Activated T-helper 1 cell treated with anti-CD3 and anti-CD28 coated beads, Interleukin-2, amount 50 U/mL, for 16 hours (primary cell): ENCODE measurements around the gene TSPAN32.

Experiments used
- DNase-seq, 2 donors: peaks; one replicate each; pipeline ENCODE4 v3.0.0-alpha.2; 2020; ENCODE audit warnings: low read depth in 1 of 2, low spot score in 1 of 2

The TSPAN32 gene

DNA sequence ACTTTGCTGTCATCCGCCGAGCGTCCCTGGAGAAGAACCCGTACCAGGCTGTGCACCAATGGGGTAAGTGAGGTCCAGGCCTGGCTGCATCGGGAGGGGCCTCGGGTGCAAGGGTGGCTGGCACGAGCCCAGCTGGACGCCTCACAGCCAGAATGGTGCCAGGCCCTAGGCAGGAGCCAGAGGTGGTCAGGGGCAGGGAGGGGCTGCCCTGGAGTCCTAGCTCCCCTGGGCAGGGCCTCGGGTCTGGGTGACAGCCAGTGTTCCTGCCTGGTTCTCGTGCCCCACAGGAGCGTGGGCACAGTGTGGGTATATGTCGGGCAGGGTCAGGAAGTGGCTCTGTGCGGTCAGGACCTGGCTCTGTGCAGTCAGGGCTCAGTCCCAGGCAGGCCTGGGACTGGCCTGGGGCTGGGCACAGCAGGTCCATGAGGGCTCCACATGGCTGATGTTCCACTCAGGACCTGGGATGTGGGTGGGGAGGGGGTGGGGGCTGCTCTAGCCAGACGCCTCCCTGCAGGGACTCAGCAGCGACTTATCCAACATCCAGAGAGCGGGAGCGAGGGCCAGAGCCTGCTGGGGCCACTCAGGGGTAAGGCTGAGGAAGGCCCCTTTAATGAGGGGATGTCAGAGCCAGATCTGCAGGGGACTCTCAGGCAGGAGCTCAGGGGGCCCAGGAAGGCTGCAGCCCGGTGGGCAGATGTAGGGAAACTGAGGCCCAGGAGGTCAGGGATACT lies 1.2 kb downstream of the TSPAN32 start:
- no peak for DNase-seq

DNA sequence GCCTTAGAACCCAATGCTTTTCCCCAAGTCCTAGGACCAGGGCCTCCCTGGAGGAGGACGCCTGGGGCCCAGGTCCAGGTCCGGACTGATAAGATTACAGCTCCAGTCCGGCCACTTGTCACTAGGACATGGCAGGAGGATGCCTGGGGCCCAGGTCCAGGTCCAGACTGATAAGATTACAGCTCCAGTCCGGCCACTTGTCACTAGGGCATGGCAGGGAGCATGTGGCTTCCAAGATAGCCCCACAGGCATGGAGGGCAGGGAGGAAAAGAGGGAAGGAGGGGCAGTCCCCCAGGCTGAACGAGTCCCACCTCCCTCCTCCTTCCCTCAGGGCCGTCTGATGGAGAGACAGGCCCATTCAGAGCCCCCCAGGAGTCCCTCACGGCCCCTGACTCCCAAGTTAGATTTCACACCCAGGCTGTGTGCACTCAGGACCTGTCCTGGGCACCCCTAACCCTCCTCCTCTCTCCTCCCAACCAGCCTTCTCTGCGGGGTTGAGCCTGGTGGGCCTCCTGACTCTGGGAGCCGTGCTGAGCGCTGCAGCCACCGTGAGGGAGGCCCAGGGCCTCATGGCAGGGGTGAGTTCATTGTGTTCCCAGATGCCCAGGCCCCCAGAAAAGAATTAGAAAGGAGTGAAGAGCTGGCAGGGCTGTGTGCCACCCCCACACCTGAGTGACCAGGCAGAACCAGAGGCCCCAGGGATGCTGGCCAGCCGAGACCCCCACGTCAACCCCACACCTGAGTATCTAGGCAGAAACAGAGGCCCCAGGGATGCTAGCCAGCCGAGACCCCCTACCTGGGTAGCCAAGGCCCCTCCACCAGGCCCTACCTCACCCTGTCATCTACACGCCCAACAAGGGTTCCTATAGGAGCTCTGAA lies 2.1 kb downstream of the TSPAN32 start:
- no peak for DNase-seq

DNA sequence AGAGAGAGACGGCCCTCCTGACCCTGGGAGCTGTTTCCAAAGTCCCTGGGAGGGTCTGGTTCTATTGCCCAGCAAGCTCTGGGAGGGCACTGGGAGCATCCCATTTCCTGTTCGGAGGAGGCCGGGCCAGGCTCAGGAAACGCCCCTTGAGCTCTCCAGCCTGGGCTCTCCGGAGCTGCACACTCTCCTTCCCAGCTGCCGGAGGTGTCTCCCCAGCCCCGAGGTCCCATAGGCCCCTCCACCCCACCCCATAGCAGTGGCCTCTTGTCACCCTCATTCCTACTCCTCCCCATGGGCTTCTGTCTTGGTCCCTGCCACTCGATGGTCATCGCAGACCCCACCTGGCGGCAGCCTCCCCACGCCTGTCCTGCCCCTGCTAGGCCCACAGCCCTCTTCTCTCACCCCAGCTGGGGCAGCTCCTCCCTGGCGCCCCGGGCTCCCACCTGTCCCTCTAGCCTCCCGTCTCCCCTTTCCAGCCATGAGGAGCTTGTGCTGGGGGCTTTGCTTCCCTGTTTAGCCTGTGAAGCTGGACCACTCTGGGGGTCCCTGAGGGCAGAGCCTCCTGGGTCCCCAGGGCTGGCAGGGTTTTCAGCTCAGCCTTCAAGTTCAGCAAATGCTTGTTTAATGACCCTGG lies 2.8 kb downstream of the TSPAN32 start:
- DNase-seq, result no peak

DNA sequence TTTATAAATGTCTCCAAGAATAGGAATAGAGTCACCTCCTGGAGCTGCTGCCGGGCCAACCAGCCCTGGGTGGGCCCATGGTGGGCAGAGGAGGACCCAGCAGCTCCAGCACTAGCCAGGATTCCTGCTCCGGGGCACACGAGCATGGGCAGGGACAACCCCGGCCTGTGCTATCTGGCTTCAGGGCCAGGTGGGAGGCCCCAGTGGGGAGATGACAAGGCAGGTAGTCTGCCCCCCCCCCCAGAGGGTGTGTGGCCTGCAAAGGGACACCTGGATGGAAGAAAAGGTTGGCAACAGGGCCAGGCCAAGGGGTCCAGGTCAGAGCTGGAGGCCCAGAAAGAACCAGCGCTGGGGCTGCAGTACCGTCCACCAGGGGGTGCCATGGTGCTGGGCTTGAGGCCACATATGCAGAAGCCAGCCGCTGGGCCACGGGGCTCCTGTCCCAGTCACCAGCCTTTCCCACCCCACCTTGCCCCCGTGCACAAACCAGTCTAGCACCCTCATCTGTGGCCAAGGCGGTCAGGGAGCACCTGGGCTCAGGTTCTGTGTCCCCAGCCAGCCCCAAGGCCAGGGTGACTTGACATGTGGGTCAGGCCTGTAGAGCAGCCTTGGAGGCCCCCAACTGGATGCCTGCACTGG lies 3.4 kb downstream of the TSPAN32 start:
- DNase-seq, result peak; percentile 70 to 72

DNA sequence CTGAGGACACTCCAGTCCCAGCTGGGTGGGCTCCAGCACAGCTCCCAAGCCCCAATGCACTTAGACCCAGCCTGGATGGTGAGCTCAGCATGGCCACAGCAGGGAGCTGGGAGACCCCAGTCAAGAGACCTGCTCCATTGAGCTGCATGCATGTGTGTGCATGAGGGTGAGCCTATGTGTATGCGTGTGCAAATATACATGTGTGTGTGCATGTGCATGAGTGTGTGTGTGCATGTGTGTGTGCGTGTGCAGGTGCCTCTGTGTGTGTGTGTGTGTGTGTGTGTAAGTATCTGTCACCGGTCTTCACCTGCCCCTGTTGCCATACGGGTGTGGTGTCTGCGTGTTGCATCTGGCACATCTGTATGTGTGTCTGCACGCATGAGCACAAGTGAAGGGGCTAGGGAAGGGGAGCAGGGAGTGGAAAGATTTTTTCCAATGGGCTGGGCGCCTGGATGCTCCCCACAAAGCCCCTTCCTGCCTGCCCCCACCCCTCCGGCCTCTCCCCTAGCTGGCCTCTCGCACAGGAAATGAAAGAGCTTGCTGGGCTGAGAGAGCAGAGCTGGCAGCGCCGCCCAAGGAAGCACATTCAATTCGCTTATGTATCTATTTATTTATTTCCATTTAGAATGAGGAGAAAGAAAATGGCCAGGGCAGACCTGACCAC lies 4.1 kb downstream of the TSPAN32 start:
- no peak for DNase-seq

DNA sequence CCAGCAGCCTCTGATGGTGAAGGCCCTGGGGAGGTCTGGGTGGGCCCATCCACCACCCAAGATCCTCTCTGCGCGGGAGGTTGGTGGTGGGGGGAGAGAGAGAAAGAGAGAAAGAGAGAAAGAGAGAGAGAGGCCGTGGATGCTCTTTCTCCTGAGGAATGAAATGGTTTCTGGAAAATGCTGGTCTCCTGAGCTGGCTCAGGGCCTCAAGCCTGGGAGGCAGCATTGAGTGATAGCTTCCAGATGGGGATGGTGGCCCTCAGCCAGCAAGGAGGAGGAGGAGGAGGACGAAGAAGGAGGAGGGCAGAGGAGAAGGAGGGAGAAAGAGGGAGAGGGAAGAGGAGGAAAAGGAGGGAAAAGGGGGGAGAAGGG lies 4.6 kb downstream of the TSPAN32 start:
- no peak for DNase-seq

DNA sequence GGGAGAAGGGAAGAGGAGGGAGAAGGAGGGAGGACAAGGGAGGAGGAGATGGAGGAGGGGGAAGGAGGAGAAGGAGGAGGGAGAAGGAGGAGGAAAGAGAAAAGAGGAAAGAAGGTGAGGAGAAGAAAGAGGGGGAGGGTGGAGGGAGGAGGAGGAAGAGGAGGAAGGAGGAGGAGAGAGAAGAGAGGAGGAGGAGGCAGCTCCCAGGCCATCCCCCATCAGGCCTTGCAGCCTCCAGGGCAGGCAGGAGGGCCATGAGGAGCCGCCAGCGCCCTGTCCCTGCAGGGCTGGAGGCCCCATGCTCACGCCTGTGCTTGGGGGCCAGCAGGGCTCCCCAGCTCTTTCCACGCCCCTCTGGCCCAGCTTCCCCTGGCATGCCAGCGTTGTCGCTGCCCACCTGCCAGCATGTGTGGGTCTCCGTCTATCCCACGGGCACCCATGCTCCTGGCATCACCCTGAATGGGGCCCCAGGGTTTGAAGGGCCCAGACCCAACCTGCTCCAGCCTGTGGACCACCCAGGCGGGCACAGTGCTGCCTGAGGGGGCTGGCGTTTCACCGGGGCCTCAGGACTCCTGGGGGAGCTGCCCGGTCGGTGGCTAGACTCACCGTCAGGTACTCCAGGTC lies 5.2 kb downstream of the TSPAN32 start:
- DNase-seq, result no peak

DNA sequence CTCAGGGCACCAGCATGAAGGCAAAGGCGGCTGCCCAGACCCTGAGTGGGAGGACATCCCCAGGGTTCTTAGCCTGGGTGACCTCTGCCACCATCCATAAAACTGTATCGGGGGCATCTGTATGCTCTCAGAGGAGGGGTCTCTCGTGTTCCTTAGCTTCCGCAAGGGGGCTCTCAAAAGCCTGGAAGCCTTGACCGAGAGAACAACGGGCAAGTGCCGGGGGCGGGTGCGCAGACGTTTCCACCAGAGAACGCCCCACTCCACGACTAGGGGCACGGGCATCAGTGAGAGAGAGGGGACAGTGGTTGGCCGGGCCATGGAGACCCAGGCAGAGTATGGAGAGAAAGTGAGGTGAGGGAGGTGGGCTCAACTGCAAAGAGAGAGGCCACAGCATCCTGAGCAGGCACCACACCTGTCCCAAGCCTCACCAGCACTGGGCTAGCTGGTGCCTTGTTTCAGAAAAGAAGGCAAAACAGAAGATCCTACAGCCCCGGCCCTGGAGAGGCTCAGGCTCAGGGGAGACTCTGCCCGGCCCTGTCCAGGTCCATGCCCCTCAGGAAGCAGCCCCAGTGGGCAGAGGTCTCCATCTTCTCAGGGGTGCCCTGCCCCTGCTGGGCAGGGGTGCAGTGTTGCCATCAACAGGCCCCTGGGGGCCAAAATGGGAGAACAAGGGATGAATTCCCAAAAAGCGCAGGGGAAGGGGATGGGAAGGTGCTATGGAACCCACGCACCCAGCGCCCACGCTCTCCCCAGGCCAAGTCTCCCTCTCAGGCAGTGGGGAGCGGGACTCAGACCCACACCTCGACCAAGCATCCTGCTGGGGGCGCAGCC lies 5.9 kb downstream of the TSPAN32 start:
- no peak for DNase-seq

DNA sequence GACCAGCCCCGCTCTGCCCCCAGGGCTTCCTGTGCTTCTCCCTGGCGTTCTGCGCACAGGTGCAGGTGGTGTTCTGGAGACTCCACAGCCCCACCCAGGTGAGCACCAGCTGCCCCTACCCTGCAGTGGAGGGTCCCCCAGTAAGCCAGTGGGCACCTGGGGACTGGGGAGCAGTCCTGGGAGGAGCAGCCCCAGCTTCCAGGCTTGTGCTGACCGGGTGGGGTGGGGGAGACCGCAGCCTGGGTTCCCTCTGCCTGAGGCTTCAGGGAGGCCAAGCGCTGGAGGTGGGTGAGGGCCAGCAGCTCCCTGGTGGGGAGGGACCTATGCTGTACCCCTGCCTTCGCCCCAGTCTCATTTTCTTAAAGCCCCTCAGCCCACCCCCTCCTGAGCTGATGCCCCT lies 6.9 kb downstream of the TSPAN32 start:
- no peak for DNase-seq

DNA sequence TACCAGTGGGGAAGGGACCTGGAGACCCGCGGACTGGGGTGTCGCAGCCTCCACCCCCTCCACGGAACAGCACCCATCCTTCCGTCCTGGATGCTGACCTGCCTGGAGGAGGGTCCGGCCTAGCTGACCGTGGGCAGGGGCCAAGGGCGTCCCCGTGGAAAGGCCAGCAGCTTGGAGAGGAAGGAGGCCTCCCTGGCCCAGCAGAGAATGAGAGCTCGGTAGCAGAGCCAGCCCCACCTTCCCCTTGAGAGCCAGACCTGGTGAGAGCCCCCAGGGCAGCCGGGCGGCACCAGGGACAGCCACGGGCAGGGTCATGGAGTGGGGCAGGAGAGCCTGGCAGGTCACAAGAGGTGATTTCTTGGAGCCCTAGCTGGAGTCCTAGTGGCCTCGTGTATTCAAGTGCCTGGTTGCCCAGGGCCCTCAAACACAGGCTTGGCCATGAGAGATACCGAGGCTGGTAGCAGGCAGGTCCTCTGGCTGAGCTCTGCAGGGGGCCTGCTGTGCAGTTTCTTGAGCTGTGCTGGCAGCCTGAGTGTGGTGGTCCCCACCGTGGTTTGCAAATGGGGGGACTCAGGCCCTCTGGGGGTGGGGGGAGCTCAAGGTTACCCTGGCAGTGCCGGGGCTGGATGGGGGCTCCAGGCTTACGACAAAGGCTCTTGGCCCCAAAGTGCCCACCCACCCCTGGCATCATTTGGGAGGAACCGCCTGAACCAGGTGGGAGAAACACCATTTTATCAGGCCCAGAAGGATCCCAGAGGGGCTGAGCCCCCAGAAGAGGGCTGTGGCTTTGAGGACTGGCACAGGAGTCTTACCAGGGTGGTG lies 7.6 kb downstream of the TSPAN32 start:
- no peak for DNase-seq

DNA sequence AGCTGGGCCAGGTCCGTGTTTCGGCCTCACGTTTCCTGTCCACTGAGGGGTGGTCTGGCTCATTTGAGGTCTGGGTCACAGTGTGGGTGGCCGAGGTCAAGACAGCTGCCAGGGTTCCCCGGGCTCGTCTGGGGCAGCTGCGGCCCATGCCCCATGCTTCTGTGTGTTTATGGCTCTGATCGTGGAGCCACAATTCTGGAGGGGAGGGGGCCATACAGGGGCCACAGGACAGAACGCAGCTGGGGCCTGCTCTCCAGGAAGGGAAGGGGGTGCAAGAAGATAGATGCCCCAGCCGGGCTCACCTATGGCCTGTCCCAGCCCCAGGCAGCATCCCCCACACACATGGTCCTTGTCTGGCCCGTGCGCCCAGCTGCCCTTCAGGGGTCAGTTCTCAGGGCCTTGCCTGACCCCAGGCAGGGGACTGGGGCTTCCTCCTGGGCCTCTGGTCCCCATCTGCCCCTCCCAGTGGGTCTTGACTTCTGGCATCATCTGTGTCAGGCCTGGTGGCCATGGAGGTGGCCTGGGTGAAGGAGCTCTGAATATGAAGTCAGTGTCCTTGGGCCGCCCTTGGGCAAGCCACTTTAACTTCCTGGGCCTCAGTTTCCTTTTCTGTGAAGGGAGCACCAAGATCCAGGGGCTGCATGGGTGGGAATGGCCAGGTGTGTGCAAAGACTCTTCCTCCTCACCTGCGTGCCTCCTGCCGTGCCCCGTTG lies 8.4 kb downstream of the TSPAN32 start:
- DNase-seq, result no peak

DNA sequence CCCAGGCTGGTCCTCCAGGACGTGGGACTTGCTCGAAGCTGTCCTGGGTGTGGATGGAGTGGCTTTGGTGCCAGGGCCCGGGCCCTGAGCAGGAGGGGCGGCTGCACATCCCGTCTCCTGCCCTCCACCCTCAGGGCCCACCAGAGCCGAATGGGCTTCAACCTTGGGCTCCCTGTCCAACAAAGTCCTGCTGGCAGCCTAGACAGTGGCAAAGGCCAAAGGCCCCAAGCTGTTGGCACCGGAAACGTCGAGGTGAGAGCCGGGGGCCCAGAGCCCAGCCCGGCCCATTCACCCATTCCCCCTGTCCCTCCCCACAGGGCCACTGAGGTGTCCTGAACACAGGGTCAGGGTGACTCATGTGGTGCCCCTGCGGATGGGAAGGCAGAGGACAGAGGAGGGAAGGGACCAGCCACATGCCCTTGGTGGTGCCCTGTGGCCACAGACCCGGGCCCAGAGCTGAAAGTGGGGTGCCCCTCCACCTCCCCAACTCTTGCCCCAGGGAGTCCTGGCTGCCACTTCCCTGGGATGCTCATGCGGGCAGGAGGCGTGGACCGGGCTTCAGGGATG lies 9.1 kb downstream of the TSPAN32 start:
- DNase-seq, result no peak

DNA sequence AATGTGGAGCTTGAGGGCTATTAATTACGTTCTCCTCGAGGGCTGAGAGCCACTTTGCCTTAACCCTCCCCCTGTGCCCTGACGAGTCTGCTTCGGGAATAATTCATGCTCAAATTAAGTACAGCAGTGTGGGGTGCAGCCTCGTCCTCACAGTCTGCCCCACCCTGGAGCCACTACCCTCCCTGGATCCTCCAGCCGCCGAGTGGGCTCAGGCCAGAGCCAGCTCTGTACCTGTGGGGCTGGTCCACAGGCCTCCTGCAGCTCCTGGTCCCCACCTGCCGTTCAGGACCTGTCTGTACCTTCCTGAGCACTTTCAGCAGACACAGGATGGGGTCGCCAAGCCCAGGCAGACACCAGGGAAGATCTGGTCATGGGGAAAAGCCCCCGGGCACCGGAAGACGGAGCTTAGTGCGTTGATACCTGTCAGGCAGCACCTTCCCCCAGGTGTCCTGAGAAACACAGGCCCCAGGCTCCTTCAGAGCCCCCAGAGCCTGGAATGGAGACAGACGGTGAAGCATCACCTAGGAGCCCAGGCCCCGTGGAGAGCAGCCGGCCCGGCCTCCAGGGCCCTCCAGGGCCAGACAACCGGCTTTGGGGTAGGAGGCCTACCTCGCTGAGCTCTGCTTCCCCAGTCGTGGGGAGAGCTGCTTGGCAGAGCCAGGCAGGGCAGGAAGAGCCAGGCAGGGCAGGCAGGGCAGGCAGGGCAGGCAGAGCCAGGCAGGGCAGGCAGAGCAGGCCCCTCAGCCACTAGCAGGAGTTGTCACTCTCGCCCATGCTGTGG lies 9.7 kb downstream of the TSPAN32 start:
- DNase-seq, result no peak

DNA sequence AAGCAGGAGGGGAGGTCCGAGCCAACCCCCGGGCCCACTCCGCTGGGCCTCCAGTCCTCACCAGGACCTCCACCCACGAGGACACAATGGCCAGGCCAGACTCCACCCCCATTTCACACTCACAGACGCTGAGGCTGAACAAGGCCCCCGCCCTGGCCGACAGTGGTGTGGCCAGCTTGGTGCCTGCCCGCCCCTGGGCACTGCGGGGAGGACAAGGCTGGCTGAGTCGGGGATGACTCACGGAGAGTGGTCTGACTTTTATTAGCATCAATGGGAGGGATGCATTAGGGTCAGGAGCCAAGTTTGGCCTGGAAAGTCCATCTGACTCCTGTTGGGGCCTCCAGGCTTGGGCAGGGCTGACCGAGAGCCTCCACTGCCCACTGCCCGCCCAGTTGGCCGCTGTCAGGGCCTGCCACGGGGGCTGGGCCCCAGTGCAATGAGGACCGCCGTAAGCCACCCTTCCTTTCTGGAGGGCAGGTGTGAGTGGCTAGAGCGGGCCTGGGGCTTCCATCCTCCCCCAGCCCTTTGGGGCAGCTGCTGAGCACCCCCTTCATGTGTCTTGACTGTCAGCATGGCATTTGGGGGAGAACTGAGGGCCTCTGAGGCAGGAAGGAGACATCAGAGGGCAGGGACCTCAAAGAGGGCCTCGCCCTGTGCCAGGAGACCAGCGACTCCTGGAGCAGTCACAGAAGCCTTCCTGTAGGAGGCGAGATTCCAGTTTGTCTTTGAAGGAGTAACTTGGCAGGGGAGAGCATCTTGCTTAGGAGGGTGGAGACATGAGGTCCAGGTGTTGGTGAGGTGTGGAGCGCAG lies 10.6 kb downstream of the TSPAN32 start:
- DNase-seq, result no peak

DNA sequence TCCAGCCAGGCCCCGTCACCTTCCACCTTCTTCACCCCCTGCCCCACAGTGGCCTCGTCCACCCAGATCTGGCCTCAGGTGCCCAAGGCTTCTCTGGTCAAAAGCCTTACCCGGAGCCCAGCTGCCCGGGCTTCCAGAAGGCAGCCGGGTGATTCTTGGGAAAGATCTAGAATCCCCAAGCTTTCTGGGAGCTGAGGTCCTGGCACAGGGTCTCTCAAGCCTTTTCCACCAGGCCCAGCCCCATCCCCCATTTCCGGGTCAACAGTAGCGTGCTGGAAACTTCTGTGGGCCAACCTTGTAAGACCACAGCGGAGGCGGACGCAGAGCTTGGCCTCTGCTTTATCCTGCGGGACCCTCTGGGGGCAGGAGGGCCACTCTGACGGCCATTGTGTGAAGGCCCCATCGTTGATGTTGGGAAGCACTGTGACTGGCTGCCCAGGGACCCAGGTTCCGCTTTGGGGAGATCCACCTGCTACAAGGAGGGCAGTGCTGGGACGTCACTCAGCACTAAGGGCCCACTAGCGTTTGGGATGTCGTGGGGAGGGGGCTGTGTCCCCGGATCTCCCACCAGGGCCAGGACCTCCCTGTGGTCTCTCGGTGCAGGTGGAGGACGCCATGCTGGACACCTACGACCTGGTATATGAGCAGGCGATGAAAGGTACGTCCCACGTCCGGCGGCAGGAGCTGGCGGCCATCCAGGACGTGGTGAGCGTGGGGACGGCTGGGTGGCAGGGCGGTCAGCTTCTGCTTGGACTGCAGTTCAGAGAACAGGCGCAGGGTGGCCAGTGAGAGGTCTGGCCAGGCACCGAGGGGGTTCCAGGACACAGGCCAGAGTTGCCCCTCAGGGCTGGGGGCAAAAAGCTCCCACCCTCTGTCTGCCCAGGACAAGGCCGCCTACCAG lies 11.5 kb downstream of the TSPAN32 start:
- DNase-seq, result no peak
